Islet precursor cell (in vitro differentiated cells): ENCODE data around the gene FBP2.
A peak's percentile ranks its signal among the peaks of the same experiment; 100 is the strongest.
"Not testable (repeated sequence)": the region's sequence is repeated elsewhere in the genome, so short reads cannot be mapped to it uniquely, and the experiment has no call there.

ENCODE experiments used
- DNase-seq: peaks from one replicate; pipeline ENCODE4 v3.0.0-alpha.2; 2018

FBP2 gene

GRCh38 chr9:94603259-94604160 lies 9.9 kb upstream of the FBP2 start:
- DNase-seq = peak; percentile 91

GRCh38 chr9:94602666-94603065 lies 9.0 kb upstream of the FBP2 start:
- DNase-seq = no peak

- no peak for DNase-seq
These were observed 7.1 kb upstream of the FBP2 start for GRCh38 chr9:94600715-94601114.

- no peak for DNase-seq
These were observed 6.6 kb upstream of the FBP2 start for GRCh38 chr9:94600258-94600657.

- DNase-seq = no peak
These were observed 5.5 kb upstream of the FBP2 start for GRCh38 chr9:94599102-94599501.

- peak; percentile 35 for DNase-seq
These were observed 941 bp downstream of the FBP2 start for GRCh38 chr9:94592683-94593082.

GRCh38 chr9:94591876-94592275 lies 1.7 kb downstream of the FBP2 start:
- DNase-seq = peak; percentile 45

- peak; percentile 2 for DNase-seq
These were observed 2.5 kb downstream of the FBP2 start for GRCh38 chr9:94591046-94591545.

- DNase-seq = no peak
These were observed 4.9 kb downstream of the FBP2 start for GRCh38 chr9:94588681-94589080.

GRCh38 chr9:94586814-94587213 lies 6.8 kb downstream of the FBP2 start:
- peak; percentile 52 for DNase-seq

- DNase-seq = peak; percentile 8
These were observed 7.3 kb downstream of the FBP2 start for GRCh38 chr9:94586316-94586715.

- DNase-seq = peak; percentile 26
These were observed 9.1 kb downstream of the FBP2 start for GRCh38 chr9:94584555-94584954.

GRCh38 chr9:94581728-94582127 lies 11.9 kb downstream of the FBP2 start:
- peak; percentile 42 for DNase-seq

- no peak for DNase-seq
These were observed 16.1 kb downstream of the FBP2 start for GRCh38 chr9:94577571-94577970.

GRCh38 chr9:94577036-94577435 lies 16.6 kb downstream of the FBP2 start:
- no peak for DNase-seq

- DNase-seq = no peak
These were observed 17.5 kb downstream of the FBP2 start for GRCh38 chr9:94576131-94576530.

GRCh38 chr9:94568972-94569712 lies 24.5 kb downstream of the FBP2 start:
- DNase-seq = no peak

GRCh38 chr9:94568250-94568889 lies 25.3 kb downstream of the FBP2 start:
- DNase-seq = no peak

- DNase-seq = no peak
These were observed 26.4 kb downstream of the FBP2 start for GRCh38 chr9:94567271-94567670.

- DNase-seq = no peak
These were observed 27.1 kb downstream of the FBP2 start for GRCh38 chr9:94566550-94566949.

GRCh38 chr9:94564279-94564678 lies 29.3 kb downstream of the FBP2 start:
- DNase-seq = not testable (repeated sequence)

GRCh38 chr9:94563548-94563947 lies 30.1 kb downstream of the FBP2 start:
- DNase-seq = no peak

- no peak for DNase-seq
These were observed 33.4 kb downstream of the FBP2 start for GRCh38 chr9:94560237-94560636.
